Measurements from ENCODE around the gene C1orf87.

C1orf87 gene

GRCh38 chr1:60073605-60074278 lies at the start of gene C1orf87:
TSS of gene C1orf87 (minus strand) at chr1:60073770. CDS start at chr1:60072643, 1,127 bp downstream.
- DNase-seq (ENCODE audit: low spot score in 2 of 2) (no peak), ATAC-seq (no peak)
- no peaks in the 10 kb centered on the region for H3K9me3 Mint-ChIP-seq
- no peaks in the 10 kb centered on the region for H3K4me1 Mint-ChIP-seq
- H3K27ac Mint-ChIP-seq, result no peak within 1 kb of the TSS
- no peak within 1 kb of the TSS for H3K4me3 Mint-ChIP-seq
- H3K36me3 Mint-ChIP-seq, result no peaks in the 10 kb centered on the region

GRCh38 chr1:60118085-60118484 lies 44.5 kb upstream of the C1orf87 start:
- DNase-seq (ENCODE audit: low spot score in 2 of 2), result no peak
- no peak overlapping the region for H3K27ac Mint-ChIP-seq
- H3K4me1 Mint-ChIP-seq, result no peaks in the 10 kb centered on the region
- H3K4me3 Mint-ChIP-seq, result no peak overlapping the region
- no peaks in the 10 kb centered on the region for H3K9me3 Mint-ChIP-seq
- no peak for ATAC-seq
- H3K36me3 Mint-ChIP-seq, result no peaks in the 10 kb centered on the region

DNA sequence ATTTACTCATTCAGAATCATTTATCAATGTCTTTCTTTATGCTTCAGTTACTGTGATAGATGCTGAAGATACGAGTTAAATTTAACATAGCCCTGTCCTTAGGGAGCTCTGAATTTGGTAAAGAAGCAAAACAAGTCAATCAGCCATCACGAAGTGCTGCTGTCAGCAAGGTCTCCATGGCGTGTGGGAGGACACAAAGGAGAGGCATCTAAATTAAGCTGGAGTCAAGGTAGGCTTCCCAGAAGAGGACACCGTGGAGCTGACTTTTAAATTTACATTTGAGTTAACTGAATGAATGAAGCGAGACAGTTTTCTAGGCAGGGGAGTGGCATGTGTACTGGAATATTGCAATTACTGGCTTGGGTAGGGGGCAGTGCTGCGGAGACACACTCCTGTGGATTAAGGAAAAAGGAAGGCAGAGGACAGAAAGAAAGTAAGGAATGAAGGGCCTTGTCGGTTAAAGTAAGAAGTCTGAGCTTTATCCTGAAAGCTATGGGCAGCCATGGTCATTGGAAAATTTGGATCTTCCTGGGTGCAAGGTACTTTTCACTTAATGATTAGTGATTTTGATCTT lies 41.3 kb upstream of the C1orf87 start:
- no peak for DNase-seq (ENCODE audit: low spot score in 2 of 2)
- Mint-ChIP-seq H3K4me1 (no peaks in the 10 kb centered on the region), H3K36me3 (no peaks in the 10 kb centered on the region), H3K9me3 (peaks cover 2% of the 10 kb centered on the region), H3K4me3 (no peak overlapping the region), H3K27ac (no peak overlapping the region)
- ATAC-seq, result no peak

DNA sequence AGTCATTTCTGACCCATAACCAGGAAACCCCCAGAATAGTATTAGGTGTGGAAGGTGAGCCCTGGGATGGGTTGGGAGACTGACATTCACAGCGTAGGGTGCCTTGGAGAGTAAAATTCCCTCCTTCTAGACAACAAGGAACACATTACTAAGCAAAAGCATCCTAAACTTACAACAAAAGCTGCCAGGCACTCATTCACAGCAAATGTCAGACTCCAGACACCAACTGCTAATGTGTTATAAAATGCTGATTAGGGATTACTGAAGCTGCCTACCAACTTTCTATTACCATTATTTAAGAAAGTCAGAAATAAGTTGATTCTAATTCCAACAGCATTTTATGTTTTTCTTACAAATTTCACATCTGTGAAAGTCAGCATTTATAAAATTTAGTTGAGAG lies 40.0 kb upstream of the C1orf87 start:
- Mint-ChIP-seq H3K36me3 (no peaks in the 10 kb centered on the region), H3K4me1 (no peaks in the 10 kb centered on the region), H3K9me3 (peaks cover 2% of the 10 kb centered on the region), H3K27ac (no peak overlapping the region), H3K4me3 (no peak overlapping the region)
- DNase-seq (ENCODE audit: low spot score in 2 of 2) (no peak), ATAC-seq (no peak)

DNA sequence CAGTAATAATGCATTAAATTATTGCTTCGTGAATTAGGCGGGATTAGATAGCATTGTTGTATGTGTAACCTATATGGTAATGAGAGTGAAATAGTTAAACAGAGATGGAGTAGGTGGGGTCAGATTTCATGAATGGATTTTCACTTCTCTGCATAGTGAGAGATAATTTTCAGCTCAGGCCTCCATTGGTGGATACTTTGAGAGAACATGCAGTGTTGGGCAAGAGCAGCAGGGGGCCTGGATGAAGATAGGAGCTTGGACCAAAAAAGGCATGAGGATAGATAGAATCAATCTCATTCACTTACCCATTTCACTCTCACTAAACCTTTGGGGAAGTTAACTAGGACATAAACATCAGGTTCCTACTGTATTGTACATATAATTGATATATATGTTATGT lies 39.5 kb upstream of the C1orf87 start:
- no peak overlapping the region for H3K27ac Mint-ChIP-seq
- peaks cover 2% of the 10 kb centered on the region for H3K9me3 Mint-ChIP-seq
- ATAC-seq, result no peak
- H3K4me1 Mint-ChIP-seq, result no peaks in the 10 kb centered on the region
- H3K36me3 Mint-ChIP-seq, result no peaks in the 10 kb centered on the region
- DNase-seq (ENCODE audit: low spot score in 2 of 2), result no peak
- H3K4me3 Mint-ChIP-seq, result no peak overlapping the region

- H3K9me3 Mint-ChIP-seq, result peaks cover 2% of the 10 kb centered on the region
- ATAC-seq (no peak), DNase-seq (ENCODE audit: low spot score in 2 of 2) (no peak)
- H3K36me3 Mint-ChIP-seq, result no peaks in the 10 kb centered on the region
- H3K4me1 Mint-ChIP-seq, result no peaks in the 10 kb centered on the region
- no peak overlapping the region for H3K4me3 Mint-ChIP-seq
- no peak overlapping the region for H3K27ac Mint-ChIP-seq
Observed at GRCh38 chr1:60111716-60112115, 38.1 kb upstream of the C1orf87 start.

DNA sequence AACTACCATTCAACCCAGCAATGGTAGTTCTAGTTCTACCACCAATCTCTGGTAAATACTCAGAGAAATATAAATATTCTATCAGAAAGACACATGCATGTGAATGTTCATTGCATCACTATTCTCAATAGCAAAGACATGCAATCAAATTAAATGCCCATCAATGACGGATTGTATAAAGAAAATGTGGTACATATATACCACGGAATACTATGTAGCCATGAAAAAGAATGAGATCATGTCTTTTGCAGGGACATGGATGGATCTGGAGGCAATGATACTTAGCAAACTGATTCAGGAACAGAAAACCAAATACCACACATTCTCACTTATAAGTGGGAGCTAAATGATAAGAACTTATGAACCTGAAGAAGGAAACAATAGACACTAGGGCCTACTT lies 37.5 kb upstream of the C1orf87 start:
- Mint-ChIP-seq H3K4me1 (no peaks in the 10 kb centered on the region), H3K27ac (no peak overlapping the region), H3K9me3 (peaks cover 2% of the 10 kb centered on the region), H3K36me3 (no peaks in the 10 kb centered on the region), H3K4me3 (no peak overlapping the region)
- DNase-seq (ENCODE audit: low spot score in 2 of 2), result no peak
- ATAC-seq, result no peak

DNA sequence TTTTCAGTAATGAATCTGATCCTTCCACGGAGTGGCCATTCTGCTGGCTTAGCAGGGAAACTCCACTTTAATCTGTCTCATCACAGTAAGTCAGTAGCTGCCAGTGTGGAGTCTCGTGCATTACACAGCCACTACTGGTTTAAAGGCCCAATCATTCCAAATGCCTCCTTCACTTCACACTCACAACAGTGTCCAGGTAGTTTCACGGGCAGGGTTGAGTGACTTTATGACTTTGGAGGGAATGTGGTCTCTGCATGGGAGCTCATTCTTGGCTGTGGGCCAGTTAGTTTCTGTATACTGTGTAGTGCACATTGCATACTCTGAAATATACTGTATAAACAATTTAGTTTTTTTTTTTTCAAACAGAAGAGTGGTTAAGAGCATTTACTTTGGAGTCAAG lies 34.6 kb upstream of the C1orf87 start:
- Mint-ChIP-seq H3K4me3 (no peak overlapping the region), H3K27ac (no peak overlapping the region), H3K4me1 (no peaks in the 10 kb centered on the region), H3K9me3 (peaks cover 6% of the 10 kb centered on the region), H3K36me3 (no peaks in the 10 kb centered on the region)
- ATAC-seq (no peak), DNase-seq (ENCODE audit: low spot score in 2 of 2) (no peak)

DNA sequence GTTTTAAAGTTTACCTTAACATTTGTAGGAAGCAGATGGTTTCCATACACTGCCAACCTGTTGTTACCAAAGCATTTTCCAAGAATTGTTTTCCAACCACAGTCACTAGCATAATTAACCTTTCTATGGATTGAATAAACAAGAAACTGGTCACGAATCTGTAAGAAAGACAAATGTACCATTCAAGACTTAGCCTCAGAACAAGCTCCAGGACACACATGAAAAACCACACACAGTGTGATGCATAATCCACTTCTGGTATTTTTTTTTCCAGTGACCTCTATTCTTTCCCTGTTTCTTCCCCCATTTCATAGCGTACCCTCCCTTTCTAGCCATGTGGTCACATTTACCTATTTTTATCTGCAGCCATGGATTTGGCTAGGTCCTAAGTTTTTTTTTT lies 29.6 kb upstream of the C1orf87 start:
- no peak for ATAC-seq
- no peak for DNase-seq (ENCODE audit: low spot score in 2 of 2)
- Mint-ChIP-seq H3K4me1 (no peaks in the 10 kb centered on the region), H3K27ac (no peak overlapping the region), H3K4me3 (no peak overlapping the region), H3K36me3 (no peaks in the 10 kb centered on the region), H3K9me3 (peaks cover 4% of the 10 kb centered on the region)

DNA sequence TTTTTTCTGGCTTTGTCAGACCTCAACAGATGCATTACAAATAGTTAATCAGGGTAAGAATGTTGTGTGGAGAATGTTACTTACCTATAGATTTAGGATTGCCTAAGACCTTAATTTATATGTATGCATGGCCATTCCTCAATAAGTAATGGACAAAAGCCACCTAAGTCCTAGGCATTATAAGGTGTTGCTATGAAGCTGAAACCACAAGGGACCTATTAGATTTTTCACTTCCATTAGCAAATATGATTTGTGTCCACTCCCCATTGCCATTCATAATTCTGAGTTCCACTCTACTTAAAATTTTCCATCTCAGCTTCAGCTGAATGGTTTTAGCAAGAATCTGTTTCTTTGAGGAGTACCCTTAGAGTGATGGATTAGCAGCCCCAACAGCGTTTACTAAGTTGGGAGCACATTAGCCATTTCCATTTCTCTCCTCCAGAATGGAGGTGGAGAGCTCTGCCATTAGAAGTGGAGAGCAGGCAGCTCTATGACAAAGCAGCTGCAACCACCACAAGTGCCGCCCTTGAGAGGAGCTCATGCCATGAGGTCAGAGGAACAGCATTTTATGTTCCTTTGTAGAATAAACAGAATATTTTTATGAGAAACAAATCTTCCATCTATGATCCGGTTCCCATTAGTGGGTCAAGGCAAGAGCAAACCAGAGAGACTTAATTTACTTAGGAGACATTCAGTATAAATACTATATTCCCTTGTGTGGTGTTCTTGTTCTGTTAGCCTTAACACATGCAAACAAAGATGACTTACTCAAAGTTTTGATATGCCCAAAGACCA lies 28.9 kb upstream of the C1orf87 start:
- DNase-seq (ENCODE audit: low spot score in 2 of 2) (no peak), ATAC-seq (no peak)
- H3K9me3 Mint-ChIP-seq, result peaks cover 4% of the 10 kb centered on the region
- no peak overlapping the region for H3K27ac Mint-ChIP-seq
- no peak overlapping the region for H3K4me3 Mint-ChIP-seq
- H3K36me3 Mint-ChIP-seq, result no peaks in the 10 kb centered on the region
- no peaks in the 10 kb centered on the region for H3K4me1 Mint-ChIP-seq

DNA sequence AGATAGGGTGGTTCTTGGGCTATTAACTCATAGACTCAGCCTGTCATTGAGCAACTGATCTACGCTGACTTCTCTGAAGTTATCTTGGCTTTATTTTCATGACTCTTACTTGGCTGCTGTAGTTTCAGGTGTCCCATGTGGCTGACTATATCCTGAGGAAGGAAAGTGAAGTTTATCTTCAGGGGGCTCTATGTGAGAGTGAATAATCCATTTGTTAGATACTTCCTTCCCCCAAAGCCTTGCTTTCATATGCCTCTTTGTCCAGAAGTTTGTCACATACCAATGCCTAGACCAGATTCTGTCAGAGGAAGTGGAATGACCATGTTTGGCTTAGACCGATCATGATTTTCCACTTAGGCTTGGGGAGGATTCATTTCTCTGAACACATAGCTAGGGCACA lies 27.9 kb upstream of the C1orf87 start:
- no peaks in the 10 kb centered on the region for H3K36me3 Mint-ChIP-seq
- no peak for ATAC-seq
- H3K27ac Mint-ChIP-seq, result no peak overlapping the region
- no peak for DNase-seq (ENCODE audit: low spot score in 2 of 2)
- no peaks in the 10 kb centered on the region for H3K4me1 Mint-ChIP-seq
- peaks cover 4% of the 10 kb centered on the region for H3K9me3 Mint-ChIP-seq
- H3K4me3 Mint-ChIP-seq, result no peak overlapping the region

DNA sequence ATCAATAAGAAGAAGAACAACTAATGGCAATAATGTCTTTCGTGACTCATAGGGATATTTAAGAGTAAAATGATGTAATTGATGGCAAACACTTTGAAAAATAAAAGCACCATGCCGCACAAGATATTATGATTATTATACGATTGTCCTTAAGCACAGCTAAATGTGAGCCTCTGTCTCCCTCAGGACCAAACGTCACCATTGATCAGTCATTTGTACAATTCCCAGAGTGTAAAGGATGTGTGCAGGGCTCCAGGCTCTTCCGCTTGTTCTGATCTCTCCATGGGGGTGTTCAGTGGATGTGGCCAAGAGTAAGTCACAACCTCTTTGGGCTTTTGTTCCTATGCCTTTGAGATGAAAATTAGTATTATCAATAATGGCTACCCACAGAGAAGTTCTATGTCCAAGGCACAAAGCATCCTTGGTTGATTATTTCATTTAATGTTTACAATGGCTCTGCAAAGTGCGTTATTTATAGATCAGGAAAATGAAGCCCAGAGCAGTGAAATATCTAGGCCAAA lies 17.7 kb upstream of the C1orf87 start:
- Mint-ChIP-seq H3K4me3 (no peak overlapping the region), H3K27ac (no peak overlapping the region), H3K36me3 (no peaks in the 10 kb centered on the region), H3K4me1 (no peaks in the 10 kb centered on the region), H3K9me3 (no peaks in the 10 kb centered on the region)
- DNase-seq (ENCODE audit: low spot score in 2 of 2) (no peak), ATAC-seq (no peak)

- H3K4me1 Mint-ChIP-seq, result no peaks in the 10 kb centered on the region
- H3K27ac Mint-ChIP-seq, result no peak overlapping the region
- no peaks in the 10 kb centered on the region for H3K36me3 Mint-ChIP-seq
- ATAC-seq, result no peak
- no peaks in the 10 kb centered on the region for H3K9me3 Mint-ChIP-seq
- no peak overlapping the region for H3K4me3 Mint-ChIP-seq
- DNase-seq (ENCODE audit: low spot score in 2 of 2), result no peak
Observed at GRCh38 chr1:60090655-60091054, 17.1 kb upstream of the C1orf87 start.

- no peaks in the 10 kb centered on the region for H3K36me3 Mint-ChIP-seq
- H3K27ac Mint-ChIP-seq, result no peak overlapping the region
- H3K4me3 Mint-ChIP-seq, result no peak overlapping the region
- no peaks in the 10 kb centered on the region for H3K4me1 Mint-ChIP-seq
- no peak for DNase-seq (ENCODE audit: low spot score in 2 of 2)
- no peak for ATAC-seq
- no peaks in the 10 kb centered on the region for H3K9me3 Mint-ChIP-seq
Observed at GRCh38 chr1:60088620-60089155, 15.1 kb upstream of the C1orf87 start.

- Mint-ChIP-seq H3K4me1 (no peaks in the 10 kb centered on the region), H3K36me3 (no peaks in the 10 kb centered on the region), H3K9me3 (no peaks in the 10 kb centered on the region), H3K27ac (no peak overlapping the region), H3K4me3 (no peak overlapping the region)
- ATAC-seq, result no peak
- DNase-seq (ENCODE audit: low spot score in 2 of 2), result no peak
Observed at GRCh38 chr1:60087681-60088080, 14.1 kb upstream of the C1orf87 start.

GRCh38 chr1:60078182-60078581 lies 4.6 kb upstream of the C1orf87 start:
- ATAC-seq (no peak), DNase-seq (ENCODE audit: low spot score in 2 of 2) (no peak)
- no peak overlapping the region for H3K4me3 Mint-ChIP-seq
- H3K27ac Mint-ChIP-seq, result no peak overlapping the region
- H3K36me3 Mint-ChIP-seq, result no peaks in the 10 kb centered on the region
- H3K4me1 Mint-ChIP-seq, result no peaks in the 10 kb centered on the region
- no peaks in the 10 kb centered on the region for H3K9me3 Mint-ChIP-seq
